Measurements from ENCODE around the gene PDZRN3. TPM values are rescaled to one million over a fixed set of nuclear protein-coding genes. Genes with fewer than 3 reads are reported as not detected.

PDZRN3 gene
- total and polyA plus RNA-seq, 2 donors (not counting 1 experiment from before 2014, with no cell fraction given), result 14.6 to 56.3 TPM

- Histone ChIP-seq H3K27ac (ENCODE audit: insufficient read depth, low read length) (no peak overlapping the region), H3K4me1 (ENCODE audit: control insufficient read depth, extremely low read depth, insufficient read depth, low read length) (no peaks in the 10 kb centered on the region), H3K9me3 (ENCODE audit: control insufficient read depth, insufficient read depth, low read depth, low read length) (no peaks in the 10 kb centered on the region), H3K27me3 (ENCODE audit: control insufficient read depth, insufficient read depth, low read length) (no peaks in the 10 kb centered on the region), H3K4me2 (ENCODE audit: extremely low read depth, insufficient read depth, low read length) (no peak overlapping the region), H4K20me1 (ENCODE audit: control insufficient read depth, extremely low read depth, insufficient read depth, low read length) (no peaks in the 10 kb centered on the region), H3K79me2 (ENCODE audit: control insufficient read depth, insufficient read depth, low read length) (no peaks in the 10 kb centered on the region), H2AFZ (ENCODE audit: low read length) (no peak overlapping the region), H3K4me3 (replicated peaks in 1 of 4; ENCODE audit: control extremely low read depth in 1 of 4, insufficient read depth in 1 of 4, low read depth in 3 of 4, low read length in 4 of 4) (no peak overlapping the region), H3K36me3 (ENCODE audit: control insufficient read depth, insufficient read depth, low read length) (no peaks in the 10 kb centered on the region), H3K9ac (ENCODE audit: insufficient read depth, low read length) (no peak overlapping the region)
- no peak for DNase-seq (ENCODE audit: low read depth in 2 of 2)
- TF ChIP-seq, protein P1, sequence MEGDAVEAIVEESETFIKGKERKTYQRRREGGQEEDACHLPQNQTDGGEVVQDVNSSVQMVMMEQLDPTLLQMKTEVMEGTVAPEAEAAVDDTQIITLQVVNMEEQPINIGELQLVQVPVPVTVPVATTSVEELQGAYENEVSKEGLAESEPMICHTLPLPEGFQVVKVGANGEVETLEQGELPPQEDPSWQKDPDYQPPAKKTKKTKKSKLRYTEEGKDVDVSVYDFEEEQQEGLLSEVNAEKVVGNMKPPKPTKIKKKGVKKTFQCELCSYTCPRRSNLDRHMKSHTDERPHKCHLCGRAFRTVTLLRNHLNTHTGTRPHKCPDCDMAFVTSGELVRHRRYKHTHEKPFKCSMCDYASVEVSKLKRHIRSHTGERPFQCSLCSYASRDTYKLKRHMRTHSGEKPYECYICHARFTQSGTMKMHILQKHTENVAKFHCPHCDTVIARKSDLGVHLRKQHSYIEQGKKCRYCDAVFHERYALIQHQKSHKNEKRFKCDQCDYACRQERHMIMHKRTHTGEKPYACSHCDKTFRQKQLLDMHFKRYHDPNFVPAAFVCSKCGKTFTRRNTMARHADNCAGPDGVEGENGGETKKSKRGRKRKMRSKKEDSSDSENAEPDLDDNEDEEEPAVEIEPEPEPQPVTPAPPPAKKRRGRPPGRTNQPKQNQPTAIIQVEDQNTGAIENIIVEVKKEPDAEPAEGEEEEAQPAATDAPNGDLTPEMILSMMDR (conservative IDR thresholded peaks at IDR 0.05 in 1 of 2, IDR thresholded peaks at IDR 0.05 in 1 of 2; ENCODE audit: low read depth in 1 of 2, low read length in 2 of 2), result no peak
- TF ChIP-seq EZH2 (IDR thresholded peaks at IDR 0.05; ENCODE audit: low read length, missing control alignments), result no peak
These were observed 30.5 kb upstream of the PDZRN3 start for GRCh38 chr3:73655197-73655596.

DNA sequence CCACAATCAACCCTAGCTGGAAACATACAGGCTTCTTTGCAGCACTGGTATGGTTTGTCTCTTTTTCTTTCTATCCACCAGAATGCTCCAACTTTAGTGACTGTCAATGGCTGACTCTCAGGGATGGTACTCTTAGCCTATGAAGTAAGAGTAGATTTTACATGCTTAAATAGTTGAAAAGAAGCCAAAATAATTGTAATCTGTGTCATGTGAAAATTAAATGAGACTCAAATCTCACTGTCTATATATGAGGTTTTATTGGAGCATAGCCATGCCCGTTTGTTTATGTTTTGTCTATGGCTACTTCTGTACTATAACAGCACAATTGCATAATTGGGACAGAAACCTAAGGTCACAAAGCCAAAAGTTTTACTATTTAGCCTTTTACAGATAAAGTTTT lies 29.1 kb upstream of the PDZRN3 start:
- Histone ChIP-seq H3K4me3 (replicated peaks in 1 of 4; ENCODE audit: control extremely low read depth in 1 of 4, insufficient read depth in 1 of 4, low read depth in 3 of 4, low read length in 4 of 4) (no peak overlapping the region), H4K20me1 (ENCODE audit: control insufficient read depth, extremely low read depth, insufficient read depth, low read length) (no peaks in the 10 kb centered on the region), H3K27ac (ENCODE audit: insufficient read depth, low read length) (no peak overlapping the region), H3K36me3 (ENCODE audit: control insufficient read depth, insufficient read depth, low read length) (no peaks in the 10 kb centered on the region), H2AFZ (ENCODE audit: low read length) (no peak overlapping the region), H3K79me2 (ENCODE audit: control insufficient read depth, insufficient read depth, low read length) (no peaks in the 10 kb centered on the region), H3K9me3 (ENCODE audit: control insufficient read depth, insufficient read depth, low read depth, low read length) (no peaks in the 10 kb centered on the region), H3K4me1 (ENCODE audit: control insufficient read depth, extremely low read depth, insufficient read depth, low read length) (no peaks in the 10 kb centered on the region), H3K9ac (ENCODE audit: insufficient read depth, low read length) (no peak overlapping the region), H3K27me3 (ENCODE audit: control insufficient read depth, insufficient read depth, low read length) (no peaks in the 10 kb centered on the region), H3K4me2 (ENCODE audit: extremely low read depth, insufficient read depth, low read length) (no peak overlapping the region)
- TF ChIP-seq EZH2 (IDR thresholded peaks at IDR 0.05; ENCODE audit: low read length, missing control alignments), result no peak
- TF ChIP-seq, protein P1 (conservative IDR thresholded peaks at IDR 0.05 in 1 of 2, IDR thresholded peaks at IDR 0.05 in 1 of 2; ENCODE audit: low read depth in 1 of 2, low read length in 2 of 2), result no peak
- DNase-seq (ENCODE audit: low read depth in 2 of 2), result peak; percentile 36 to 48

- Histone ChIP-seq H3K27ac (ENCODE audit: insufficient read depth, low read length) (no peak overlapping the region), H3K4me3 (replicated peaks in 1 of 4; ENCODE audit: control extremely low read depth in 1 of 4, insufficient read depth in 1 of 4, low read depth in 3 of 4, low read length in 4 of 4) (no peak overlapping the region), H3K9ac (ENCODE audit: insufficient read depth, low read length) (no peak overlapping the region), H3K79me2 (ENCODE audit: control insufficient read depth, insufficient read depth, low read length) (no peaks in the 10 kb centered on the region), H3K27me3 (ENCODE audit: control insufficient read depth, insufficient read depth, low read length) (no peaks in the 10 kb centered on the region), H3K9me3 (ENCODE audit: control insufficient read depth, insufficient read depth, low read depth, low read length) (no peaks in the 10 kb centered on the region), H4K20me1 (ENCODE audit: control insufficient read depth, extremely low read depth, insufficient read depth, low read length) (no peaks in the 10 kb centered on the region), H3K4me1 (ENCODE audit: control insufficient read depth, extremely low read depth, insufficient read depth, low read length) (no peaks in the 10 kb centered on the region), H3K36me3 (ENCODE audit: control insufficient read depth, insufficient read depth, low read length) (no peaks in the 10 kb centered on the region), H2AFZ (ENCODE audit: low read length) (no peak overlapping the region), H3K4me2 (ENCODE audit: extremely low read depth, insufficient read depth, low read length) (no peak overlapping the region)
- no peak for DNase-seq (ENCODE audit: low read depth in 2 of 2)
- TF ChIP-seq, protein P1 (conservative IDR thresholded peaks at IDR 0.05 in 1 of 2, IDR thresholded peaks at IDR 0.05 in 1 of 2; ENCODE audit: low read depth in 1 of 2, low read length in 2 of 2), result no peak
- TF ChIP-seq EZH2 (IDR thresholded peaks at IDR 0.05; ENCODE audit: low read length, missing control alignments), result no peak
These were observed 28.6 kb upstream of the PDZRN3 start for GRCh38 chr3:73653351-73653750.

Measured in fibroblast of lung (primary cell).